ENCODE results near the gene CSGALNACT2. TPM values are rescaled to one million over a fixed set of nuclear protein-coding genes. Genes with fewer than 3 reads are reported as not detected.
A peak's percentile ranks its signal among the peaks of the same experiment; 100 is the strongest.

CSGALNACT2 gene
- total RNA-seq, 1 experiment from 2014 or later: 10.0 TPM

DNA sequence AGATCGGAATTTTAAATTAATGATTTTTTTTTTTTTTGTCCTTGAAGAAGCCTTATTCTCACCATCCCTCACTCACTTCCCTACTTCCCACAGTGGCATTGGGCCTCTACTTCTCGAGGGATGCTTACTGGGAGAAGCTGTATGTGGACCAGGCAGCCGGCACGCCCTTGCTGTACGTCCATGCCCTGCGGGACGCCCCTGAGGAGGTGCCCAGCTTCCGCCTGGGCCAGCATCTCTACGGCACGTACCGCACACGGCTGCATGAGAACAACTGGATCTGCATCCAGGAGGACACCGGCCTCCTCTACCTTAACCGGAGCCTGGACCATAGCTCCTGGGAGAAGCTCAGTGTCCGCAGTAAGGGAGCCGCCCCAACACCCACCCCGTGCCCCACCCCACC is 37.9 kb upstream of the CSGALNACT2 start:
- CTCF ChIA-PET: interaction anchor here (0.5 to 0.6 kb wide), 2 partner anchors 47 to 296 kb away, joined by 3 read pairs; no protein-coding TSS in a partner anchor
- DNase-seq: no peak
- BruUV-seq (replicated peaks): no TSS peak
- TF ChIP-seq, protein P1, sequence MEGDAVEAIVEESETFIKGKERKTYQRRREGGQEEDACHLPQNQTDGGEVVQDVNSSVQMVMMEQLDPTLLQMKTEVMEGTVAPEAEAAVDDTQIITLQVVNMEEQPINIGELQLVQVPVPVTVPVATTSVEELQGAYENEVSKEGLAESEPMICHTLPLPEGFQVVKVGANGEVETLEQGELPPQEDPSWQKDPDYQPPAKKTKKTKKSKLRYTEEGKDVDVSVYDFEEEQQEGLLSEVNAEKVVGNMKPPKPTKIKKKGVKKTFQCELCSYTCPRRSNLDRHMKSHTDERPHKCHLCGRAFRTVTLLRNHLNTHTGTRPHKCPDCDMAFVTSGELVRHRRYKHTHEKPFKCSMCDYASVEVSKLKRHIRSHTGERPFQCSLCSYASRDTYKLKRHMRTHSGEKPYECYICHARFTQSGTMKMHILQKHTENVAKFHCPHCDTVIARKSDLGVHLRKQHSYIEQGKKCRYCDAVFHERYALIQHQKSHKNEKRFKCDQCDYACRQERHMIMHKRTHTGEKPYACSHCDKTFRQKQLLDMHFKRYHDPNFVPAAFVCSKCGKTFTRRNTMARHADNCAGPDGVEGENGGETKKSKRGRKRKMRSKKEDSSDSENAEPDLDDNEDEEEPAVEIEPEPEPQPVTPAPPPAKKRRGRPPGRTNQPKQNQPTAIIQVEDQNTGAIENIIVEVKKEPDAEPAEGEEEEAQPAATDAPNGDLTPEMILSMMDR (IDR thresholded peaks at IDR 0.05; ENCODE audit: unreplicated experiment): no peak
- Mint-ChIP-seq H3K27ac (ENCODE audit: unreplicated experiment) (no peak overlapping the region), H3K4me3 (ENCODE audit: low read depth, unreplicated experiment) (no peak overlapping the region), H3K4me1 (ENCODE audit: low read depth, unreplicated experiment) (no peaks in the 10 kb centered on the region), H3K36me3 (ENCODE audit: insufficient read depth, unreplicated experiment) (peaks cover 3% of the 10 kb centered on the region), H3K27me3 (ENCODE audit: unreplicated experiment) (peaks cover 78% of the 10 kb centered on the region), H3K9me3 (ENCODE audit: low read depth, unreplicated experiment) (no peaks in the 10 kb centered on the region)
- intact Hi-C loops (cut with micrococcal nuclease; ENCODE audit: unreplicated experiment): no loop called here

DNA sequence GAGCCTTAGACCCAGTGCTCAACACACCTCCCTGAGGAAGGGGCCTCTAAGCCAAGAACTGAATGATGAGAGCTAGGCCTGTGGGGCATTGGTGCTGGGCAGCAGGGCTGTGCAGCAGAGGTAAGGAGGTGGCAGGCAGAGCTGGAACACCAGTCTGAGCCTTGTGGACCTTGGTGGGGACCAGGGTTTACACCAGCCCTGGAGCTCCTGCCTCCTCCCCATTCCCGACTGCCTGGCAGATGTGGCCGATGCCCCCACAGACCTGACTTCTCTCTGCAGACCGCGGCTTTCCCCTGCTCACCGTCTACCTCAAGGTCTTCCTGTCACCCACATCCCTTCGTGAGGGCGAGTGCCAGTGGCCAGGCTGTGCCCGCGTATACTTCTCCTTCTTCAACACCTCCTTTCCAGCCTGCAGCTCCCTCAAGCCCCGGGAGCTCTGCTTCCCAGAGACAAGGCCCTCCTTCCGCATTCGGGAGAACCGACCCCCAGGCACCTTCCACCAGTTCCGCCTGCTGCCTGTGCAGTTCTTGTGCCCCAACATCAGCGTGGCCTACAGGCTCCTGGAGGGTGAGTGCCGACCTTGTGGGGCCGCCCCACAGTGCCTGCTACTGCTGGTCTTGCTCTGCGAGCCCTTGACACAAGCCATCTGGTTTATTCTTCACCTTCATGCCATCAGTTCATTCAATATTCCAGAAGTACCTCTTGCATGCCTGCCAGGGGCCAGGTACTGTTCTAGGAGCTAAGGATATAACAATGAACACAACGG is 36.0 kb upstream of the CSGALNACT2 start:
- TF ChIP-seq, protein P1 (IDR thresholded peaks at IDR 0.05; ENCODE audit: unreplicated experiment): no peak
- H3K4me1 Mint-ChIP-seq (ENCODE audit: low read depth, unreplicated experiment): no peaks in the 10 kb centered on the region

DNA sequence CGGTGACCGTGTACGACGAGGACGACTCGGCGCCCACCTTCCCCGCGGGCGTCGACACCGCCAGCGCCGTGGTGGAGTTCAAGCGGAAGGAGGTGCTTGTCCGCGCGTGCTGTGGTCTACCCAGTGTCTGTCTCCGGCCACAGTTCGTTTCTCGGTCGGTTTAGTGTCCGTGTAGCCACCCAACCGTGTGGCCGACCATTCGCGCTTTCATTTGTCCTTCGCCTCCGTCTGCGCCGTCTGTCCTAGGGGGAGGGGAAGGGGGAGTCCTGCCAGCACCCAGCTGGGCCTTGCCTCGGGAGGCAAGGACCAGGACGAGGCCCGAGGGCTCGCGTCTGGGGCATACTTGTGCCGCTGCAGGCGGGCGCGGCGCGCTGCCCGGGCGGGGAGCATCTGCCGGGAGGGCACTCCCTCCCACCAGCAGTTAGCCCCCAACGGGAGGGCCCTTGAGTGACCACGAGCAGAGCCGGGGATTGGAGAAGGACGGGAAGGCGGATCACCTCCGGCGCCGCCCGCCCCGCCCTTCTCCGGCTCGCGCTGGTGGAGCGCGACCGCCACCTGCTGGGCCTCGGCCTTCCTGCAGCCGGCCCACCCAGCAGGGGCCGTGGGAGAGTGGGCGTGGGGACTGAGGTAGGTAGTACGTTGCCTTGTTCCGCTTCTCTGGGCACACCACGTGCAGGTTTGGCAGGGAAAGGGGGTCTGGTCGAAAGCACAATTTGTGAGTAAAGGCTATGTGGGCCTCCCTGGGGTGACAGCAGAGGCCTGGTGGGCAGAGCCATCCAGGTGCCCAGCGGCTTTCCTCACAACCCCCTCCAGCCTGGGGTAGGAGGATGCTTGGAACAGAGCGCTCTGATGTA is 32.9 kb upstream of the CSGALNACT2 start:
- peaks cover 3% of the 10 kb centered on the region for H3K36me3 Mint-ChIP-seq (ENCODE audit: insufficient read depth, unreplicated experiment)
- no peak overlapping the region for H3K27ac Mint-ChIP-seq (ENCODE audit: unreplicated experiment)
- H3K4me1 Mint-ChIP-seq (ENCODE audit: low read depth, unreplicated experiment): no peaks in the 10 kb centered on the region
- H3K4me3 Mint-ChIP-seq (ENCODE audit: low read depth, unreplicated experiment): peak overlapping the region; percentile 74
- no peaks in the 10 kb centered on the region for H3K9me3 Mint-ChIP-seq (ENCODE audit: low read depth, unreplicated experiment)
- no TSS peak for BruUV-seq (replicated peaks)
- CTCF ChIA-PET: interaction anchor here (1.2 to 1.3 kb wide), 2 partner anchors 153 to 240 kb away, joined by 3 to 5 read pairs; no protein-coding TSS in a partner anchor
- DNase-seq: peak; percentile 81
- TF ChIP-seq, protein P1 (IDR thresholded peaks at IDR 0.05; ENCODE audit: unreplicated experiment): peak; percentile 99
- H3K27me3 Mint-ChIP-seq (ENCODE audit: unreplicated experiment): peaks cover 36% of the 10 kb centered on the region
- intact Hi-C loops (cut with micrococcal nuclease; ENCODE audit: unreplicated experiment): loop anchor here (1.0 kb wide), 1 partner anchor 239 kb away; no protein-coding TSS in a partner anchor

More for the DNA sequence above, 36.0 kb upstream of the CSGALNACT2 start:
- H3K36me3 Mint-ChIP-seq (ENCODE audit: insufficient read depth, unreplicated experiment): peaks cover 3% of the 10 kb centered on the region
- no peak for DNase-seq
- intact Hi-C loops (cut with micrococcal nuclease; ENCODE audit: unreplicated experiment): no loop called here
- CTCF ChIA-PET: interaction anchor here (0.6 to 1.0 kb wide), 2 partner anchors 18 to 188 kb away, joined by 4 to 5 read pairs; no protein-coding TSS in a partner anchor
- peaks cover 63% of the 10 kb centered on the region for H3K27me3 Mint-ChIP-seq (ENCODE audit: unreplicated experiment)
- BruUV-seq (replicated peaks): no TSS peak
- no peak overlapping the region for H3K27ac Mint-ChIP-seq (ENCODE audit: unreplicated experiment)
- no peaks in the 10 kb centered on the region for H3K9me3 Mint-ChIP-seq (ENCODE audit: low read depth, unreplicated experiment)
- H3K4me3 Mint-ChIP-seq (ENCODE audit: low read depth, unreplicated experiment): no peak overlapping the region

- H3K27ac Mint-ChIP-seq (ENCODE audit: unreplicated experiment): no peak overlapping the region
- CTCF ChIA-PET: no interaction called here
- no peaks in the 10 kb centered on the region for H3K9me3 Mint-ChIP-seq (ENCODE audit: low read depth, unreplicated experiment)
- BruUV-seq (replicated peaks): no TSS peak
- no peaks in the 10 kb centered on the region for H3K4me1 Mint-ChIP-seq (ENCODE audit: low read depth, unreplicated experiment)
- intact Hi-C loops (cut with micrococcal nuclease; ENCODE audit: unreplicated experiment): loop anchor here (1.0 kb wide), 1 partner anchor 240 kb away; no protein-coding TSS in a partner anchor
- H3K36me3 Mint-ChIP-seq (ENCODE audit: insufficient read depth, unreplicated experiment): peaks cover 3% of the 10 kb centered on the region
- peaks cover 30% of the 10 kb centered on the region for H3K27me3 Mint-ChIP-seq (ENCODE audit: unreplicated experiment)
- DNase-seq: no peak
- peak overlapping the region; percentile 74 for H3K4me3 Mint-ChIP-seq (ENCODE audit: low read depth, unreplicated experiment)
- TF ChIP-seq, protein P1 (IDR thresholded peaks at IDR 0.05; ENCODE audit: unreplicated experiment): no peak
These were observed 32.4 kb upstream of the CSGALNACT2 start for GRCh38 chr10:43105956-43106229.
